ENCODE results near the gene ADAMTSL1.

The ADAMTSL1 gene

DNA sequence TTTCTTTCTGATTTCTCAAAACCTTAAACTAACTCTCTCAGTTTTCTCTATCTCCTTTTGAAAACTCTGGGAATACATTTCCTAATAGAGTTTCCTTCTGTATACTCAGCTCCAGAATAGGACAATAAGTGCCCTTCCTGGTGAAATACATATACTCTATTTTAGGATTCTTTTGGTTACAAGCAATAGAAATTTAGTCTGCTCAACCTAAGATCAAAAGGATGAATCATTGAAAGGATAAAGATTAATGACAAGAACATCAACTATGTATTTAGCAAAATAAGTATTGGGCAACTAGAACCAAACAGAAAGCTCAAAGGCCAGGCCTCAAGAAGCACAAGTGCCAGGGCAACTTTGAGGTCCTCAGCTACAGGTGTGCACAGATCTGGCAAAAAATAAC is 127.1 kb downstream of the ADAMTSL1 start:
- in situ Hi-C loops (cut with MboI; ENCODE audit: low sequenced_read_pairs), result no loop called here

DNA sequence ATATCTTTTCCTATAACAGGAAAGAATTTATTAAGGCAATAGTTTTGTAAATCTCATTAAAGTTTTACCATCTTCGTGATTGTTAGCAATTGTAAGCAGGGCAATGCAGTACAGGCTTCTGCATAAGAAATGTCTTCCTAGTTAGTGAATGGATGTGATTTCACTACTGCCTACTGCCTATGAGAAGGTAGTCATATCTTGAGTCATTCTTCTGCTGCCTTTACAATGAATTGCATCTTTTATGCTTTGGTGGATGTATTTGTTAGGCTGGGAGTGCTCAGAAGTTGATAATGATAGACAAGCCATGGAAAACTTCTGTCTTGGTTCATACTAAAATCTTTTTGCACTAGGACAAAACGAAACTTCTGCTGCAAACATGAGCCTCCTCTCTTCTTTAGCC is 128.0 kb downstream of the ADAMTSL1 start:
- in situ Hi-C loops (cut with MboI; ENCODE audit: low sequenced_read_pairs), result no loop called here

DNA sequence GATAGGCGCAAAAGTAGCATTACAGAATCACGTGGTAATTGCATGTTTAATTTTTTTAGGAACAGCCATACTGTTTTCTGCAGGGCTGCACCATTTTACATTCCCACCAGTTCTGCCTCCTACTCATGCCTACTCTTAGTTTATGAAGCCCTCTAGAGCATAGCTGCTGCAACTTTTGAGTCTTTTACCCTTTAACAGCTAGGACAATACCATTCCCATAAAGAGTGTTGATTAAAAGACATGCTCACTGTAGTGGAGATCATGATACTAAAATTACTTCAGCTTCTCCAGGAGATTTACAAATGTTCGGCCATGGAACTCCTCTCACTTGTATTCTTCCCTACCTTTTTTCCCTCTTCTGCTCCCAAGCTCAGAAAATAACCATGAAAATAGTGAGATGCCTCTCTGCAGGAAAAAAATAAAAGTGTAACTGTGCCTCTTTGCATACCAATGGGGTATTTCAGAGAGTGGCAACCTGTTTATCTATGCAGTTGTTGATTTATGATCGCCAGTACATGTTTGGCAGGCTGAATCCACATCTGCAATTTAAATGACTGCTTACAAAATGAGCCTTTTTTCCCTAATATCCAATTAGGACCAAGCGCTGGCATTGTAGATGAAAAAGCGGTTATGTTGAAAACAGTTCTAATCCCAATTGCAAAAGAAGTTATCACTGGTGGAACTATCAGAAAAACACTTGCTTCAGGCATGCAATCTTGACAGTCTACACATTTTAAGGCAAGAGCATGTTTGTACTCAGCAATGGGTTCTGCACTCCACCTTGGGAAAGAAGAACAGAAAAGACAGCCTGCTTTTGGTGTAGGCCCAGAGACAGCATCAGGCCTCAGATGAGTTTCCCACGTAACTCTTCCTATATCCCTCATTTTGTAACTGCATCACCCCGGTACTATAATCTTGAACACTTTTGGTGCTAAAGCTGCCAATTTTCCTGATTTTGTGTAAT is 131.1 kb downstream of the ADAMTSL1 start:
- in situ Hi-C loops (cut with MboI; ENCODE audit: low sequenced_read_pairs), result no loop called here

DNA sequence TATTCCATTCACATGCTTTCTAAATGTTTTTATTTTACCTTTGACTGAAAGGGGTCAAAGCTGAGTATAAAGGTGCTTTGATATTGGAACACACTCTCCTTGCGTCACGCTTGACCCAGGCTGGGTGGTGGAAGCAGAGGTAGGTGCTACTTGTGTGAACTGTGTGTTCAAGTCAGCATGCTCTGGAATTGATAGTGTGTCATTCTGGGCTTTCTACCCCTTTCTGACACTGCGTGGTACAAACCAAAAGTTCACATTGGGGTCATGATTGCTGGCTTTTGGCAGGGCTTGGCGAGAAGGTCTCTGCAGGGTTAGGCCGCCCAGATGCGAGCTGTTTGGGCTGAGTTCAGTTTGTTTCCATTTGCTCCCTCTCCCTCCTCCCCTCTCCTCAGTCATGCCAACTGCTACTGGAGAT is 131.8 kb downstream of the ADAMTSL1 start:
- in situ Hi-C loops (cut with MboI; ENCODE audit: low sequenced_read_pairs), result no loop called here

DNA sequence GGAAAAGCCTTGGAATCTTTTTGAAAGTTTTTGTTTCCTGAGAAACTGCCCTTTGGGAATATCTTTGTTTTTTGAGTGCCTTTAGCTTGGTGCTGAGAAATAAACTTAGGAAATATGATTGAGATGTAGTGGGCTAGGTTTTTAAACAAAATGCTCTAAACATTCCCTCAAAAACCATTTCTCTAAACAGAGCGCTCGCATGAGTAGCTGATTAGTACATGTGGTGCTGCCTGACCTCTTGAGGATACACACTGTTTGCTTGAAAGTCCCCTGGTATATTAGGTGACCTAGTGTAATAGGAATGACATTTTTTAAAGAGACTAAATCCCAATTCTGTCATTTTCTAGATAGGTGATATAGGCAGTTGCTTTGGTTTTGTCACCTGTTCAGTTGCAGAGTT is 132.3 kb downstream of the ADAMTSL1 start:
- in situ Hi-C loops (cut with MboI; ENCODE audit: low sequenced_read_pairs), result no loop called here

DNA sequence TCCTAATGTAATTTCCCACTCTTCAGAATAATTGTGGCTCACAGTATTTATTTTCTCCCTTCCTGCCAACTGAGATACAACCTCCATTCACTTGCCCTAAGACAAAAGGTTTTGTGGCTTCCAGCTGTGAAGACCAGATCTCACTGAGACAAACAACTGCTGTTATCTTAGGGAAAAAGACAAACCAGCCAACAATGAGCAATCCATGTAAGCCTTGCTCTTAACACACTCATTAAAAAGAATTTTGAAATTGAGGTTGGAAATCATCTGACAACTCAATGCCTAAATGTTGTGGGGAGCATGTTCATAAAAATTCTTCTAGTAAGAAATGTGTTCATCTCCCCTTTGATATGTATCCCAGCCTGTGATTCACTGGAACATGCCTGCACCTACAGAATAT is 132.9 kb downstream of the ADAMTSL1 start:
- in situ Hi-C loops (cut with MboI; ENCODE audit: low sequenced_read_pairs), result no loop called here

DNA sequence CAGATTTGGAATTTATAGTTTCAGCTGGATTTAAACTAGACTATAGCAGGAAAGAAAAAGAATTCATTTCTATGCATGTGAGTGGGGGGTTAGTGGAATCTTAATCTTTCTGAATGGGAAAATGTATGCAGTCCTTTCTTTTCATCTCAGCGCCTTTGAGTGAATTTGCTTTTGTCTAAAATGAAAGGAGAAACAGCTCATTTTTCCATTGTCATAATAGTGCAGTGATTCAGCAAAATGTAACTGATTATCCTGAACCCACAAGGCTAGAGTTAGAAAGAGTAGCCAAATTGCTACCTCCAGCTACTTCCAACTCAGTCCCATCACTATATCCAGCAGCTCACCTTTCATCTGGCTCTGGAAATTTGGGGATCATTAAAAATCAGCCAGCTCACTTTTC is 134.4 kb downstream of the ADAMTSL1 start:
- in situ Hi-C loops (cut with MboI; ENCODE audit: low sequenced_read_pairs), result no loop called here

DNA sequence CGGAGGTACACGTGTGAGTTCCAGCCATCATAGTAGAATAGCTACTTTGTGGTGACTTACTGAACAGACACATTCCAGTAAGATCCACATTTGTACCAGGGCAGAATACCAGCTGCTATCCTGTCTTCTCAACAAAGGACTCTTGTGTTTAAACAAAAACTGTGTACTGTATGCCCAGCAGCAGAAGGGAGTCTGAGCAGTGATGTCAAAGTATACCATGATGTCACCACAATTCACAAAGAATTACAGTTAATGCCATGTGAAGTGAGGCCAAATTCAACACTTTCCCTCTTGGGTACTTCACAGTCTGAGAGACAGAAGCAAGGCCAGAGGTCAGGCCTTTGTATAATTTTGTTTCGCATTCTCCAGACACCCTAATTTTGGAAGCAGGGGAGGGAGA is 137.0 kb downstream of the ADAMTSL1 start:
- in situ Hi-C loops (cut with MboI; ENCODE audit: low sequenced_read_pairs), result no loop called here

DNA sequence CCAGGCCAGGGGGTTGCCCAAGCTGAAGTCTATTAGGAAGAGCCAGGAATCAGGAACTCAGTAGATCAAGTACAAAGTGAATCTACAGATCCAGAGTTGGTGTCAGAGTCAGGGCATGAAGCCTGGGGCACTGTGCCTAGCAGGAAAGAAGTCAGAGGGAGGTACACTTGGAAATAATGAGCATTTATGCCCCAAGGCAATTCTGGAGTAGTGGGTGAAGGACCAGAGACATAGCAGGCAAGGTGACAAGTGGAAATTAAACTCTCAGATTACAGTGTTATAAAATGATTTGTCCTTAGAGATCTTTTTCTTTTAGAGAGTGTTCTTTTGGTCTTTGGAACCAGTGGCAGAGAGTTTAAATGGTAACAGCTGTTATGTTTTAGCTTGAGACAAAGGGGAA is 138.0 kb downstream of the ADAMTSL1 start:
- in situ Hi-C loops (cut with MboI; ENCODE audit: low sequenced_read_pairs), result no loop called here

DNA sequence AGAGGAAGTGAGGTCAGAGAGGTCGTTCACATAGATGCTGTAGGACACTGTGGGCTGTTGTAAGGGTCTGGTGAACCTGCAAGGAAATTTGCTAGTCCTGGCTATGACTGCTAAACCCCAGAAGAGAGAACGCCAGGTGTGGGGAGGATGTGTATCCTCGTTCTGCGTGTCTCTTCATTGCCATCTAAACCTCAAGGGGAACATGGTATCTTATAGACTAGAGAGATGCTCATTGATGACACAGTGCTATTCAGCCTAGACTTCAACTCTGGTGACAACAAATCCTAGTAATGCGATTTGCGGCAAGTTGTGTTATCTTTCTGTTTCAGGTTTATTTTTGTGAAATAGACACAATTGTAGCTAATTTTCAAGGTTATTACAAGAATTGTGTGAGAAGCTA is 140.2 kb downstream of the ADAMTSL1 start:
- in situ Hi-C loops (cut with MboI; ENCODE audit: low sequenced_read_pairs), result no loop called here

DNA sequence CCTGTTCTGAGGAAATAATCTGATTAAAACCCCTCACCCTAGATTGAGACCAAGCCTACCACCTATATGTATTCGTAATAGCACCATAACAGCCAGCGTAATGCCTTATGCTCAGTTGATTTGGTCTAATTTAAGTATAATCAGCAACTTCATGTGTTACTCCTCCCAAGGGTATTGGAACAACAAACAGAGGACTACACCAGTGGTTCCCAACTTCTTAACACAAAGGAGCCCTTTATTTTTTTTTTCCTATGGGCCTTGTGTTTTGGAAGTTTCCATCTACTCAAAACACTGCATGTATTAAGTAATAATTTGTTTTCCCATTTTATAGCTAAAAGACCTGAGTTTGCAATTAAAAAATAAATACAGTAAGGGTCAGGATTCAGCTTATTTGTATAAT is 140.7 kb downstream of the ADAMTSL1 start:
- in situ Hi-C loops (cut with MboI; ENCODE audit: low sequenced_read_pairs), result no loop called here

DNA sequence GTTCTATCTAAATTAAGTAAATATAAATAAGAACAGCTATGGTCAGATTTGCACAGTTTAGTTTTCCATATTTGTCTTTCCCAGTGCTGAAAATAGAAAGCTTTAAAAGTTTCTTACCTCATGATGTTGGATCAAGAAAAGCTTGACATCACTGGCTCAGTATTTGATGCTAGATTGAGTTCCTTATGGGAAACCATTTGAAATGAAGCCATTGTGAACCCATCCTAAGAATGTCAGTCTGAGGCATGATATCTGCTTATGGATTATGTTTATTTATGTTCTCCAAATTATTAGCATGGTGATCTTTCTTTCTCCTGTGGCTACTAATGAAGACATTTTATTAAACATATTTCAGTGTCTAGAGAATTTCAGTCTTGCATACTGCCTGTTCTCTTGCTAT is 143.0 kb downstream of the ADAMTSL1 start:
- in situ Hi-C loops (cut with MboI; ENCODE audit: low sequenced_read_pairs), result no loop called here

DNA sequence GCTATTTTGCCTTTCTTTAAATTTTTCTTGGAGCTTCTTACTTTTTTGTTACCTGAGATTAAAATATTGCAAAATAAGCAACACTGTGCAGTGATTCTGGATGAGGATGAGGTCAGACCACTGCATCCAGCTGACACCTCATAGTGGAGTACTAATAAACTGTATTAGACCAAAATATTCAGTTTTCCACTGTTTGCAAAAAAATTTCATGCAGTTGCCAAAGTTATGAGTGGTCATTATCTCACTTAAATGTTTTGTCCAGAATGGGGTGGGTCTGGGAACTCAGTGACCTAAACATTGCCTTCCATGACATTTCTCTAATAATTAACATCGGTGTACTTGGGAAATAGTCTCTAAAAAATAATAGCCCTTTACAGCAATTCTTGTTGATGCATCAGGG is 143.8 kb downstream of the ADAMTSL1 start:
- in situ Hi-C loops (cut with MboI; ENCODE audit: low sequenced_read_pairs), result no loop called here

DNA sequence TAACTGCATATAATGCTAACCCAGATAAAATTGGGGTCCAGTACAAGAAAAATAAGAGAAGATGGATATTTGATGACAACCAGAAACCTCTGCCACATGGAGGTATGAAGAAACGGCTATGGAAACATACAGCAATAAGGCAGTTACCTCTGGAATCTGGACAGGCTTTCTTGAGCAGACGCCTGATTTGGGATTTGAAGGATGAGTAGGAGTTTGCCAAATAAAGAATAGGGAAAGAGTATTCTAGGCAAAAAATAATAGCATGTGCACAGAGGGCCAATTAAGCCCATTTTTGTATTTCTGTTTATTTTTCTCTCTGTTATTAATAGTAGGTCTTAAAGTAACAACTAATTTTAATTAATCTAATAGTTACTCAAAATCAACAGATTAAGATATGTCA is 144.9 kb downstream of the ADAMTSL1 start:
- in situ Hi-C loops (cut with MboI; ENCODE audit: low sequenced_read_pairs), result no loop called here

DNA sequence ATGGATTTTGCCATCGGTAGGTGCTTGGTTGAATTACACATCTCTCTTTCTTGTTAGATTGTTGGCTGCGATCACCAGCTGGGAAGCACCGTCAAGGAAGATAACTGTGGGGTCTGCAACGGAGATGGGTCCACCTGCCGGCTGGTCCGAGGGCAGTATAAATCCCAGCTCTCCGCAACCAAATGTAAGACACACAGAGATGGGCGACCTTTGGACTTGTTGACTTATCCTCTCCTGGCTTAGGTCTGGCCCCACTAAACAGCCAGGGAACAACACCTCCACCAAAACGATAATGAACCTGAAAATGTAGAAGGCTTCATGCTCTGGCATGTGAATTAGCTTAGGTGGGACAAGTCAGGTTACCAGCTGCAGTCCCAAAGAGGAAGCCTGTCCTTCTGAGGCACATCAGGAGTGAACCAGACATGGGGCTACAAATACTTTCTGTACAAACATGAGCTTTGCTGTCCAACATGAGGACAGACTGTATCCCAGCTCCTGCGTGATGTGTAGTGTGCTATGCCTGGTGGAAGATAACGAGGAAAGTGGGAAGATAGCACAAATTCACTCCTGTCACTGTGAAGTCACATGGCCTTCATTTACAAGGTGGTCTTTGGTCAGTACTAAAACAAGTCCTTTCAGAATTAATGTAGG is 148.4 kb downstream of the ADAMTSL1 start:
- in situ Hi-C loops (cut with MboI; ENCODE audit: low sequenced_read_pairs), result no loop called here

DNA sequence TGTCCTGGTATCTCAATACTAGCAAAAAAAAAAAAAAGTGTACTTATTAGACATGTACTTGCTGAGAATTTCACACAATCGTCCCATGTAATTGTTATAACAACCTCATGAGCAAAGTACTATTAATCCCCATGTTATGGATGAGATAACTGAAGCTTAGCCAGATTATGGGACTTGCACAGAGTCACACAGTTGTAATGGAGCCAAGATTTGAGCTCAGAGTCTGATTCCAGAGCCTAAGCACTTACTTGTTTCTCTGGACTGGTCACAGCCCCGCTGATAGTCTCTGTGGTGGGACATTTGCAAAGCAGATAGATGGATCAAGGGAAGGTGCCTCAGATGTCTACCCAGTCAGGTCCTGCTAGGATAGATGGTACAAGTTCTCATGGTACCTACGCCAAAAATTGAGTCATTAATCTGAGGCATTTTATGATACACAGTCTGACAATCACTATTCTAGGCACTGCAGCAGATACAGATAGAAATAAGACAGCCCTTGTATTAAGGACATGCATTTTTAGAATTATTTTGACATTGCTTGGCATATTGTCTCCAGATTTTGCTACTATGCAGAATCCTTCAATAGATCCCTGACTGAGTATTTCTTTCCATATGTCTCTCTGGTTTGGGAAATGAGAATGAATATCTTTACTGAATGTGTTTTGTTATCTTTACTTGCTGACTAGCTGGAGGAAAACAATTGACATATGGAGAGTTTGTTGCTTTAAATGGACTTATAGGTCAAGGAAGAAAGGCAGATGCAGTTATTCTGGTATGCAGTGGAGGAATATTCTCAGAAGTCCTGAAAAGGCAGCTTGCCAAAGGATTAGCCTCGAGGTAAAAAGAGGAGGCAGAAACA is 149.5 kb downstream of the ADAMTSL1 start:
- in situ Hi-C loops (cut with MboI; ENCODE audit: low sequenced_read_pairs), result no loop called here

DNA sequence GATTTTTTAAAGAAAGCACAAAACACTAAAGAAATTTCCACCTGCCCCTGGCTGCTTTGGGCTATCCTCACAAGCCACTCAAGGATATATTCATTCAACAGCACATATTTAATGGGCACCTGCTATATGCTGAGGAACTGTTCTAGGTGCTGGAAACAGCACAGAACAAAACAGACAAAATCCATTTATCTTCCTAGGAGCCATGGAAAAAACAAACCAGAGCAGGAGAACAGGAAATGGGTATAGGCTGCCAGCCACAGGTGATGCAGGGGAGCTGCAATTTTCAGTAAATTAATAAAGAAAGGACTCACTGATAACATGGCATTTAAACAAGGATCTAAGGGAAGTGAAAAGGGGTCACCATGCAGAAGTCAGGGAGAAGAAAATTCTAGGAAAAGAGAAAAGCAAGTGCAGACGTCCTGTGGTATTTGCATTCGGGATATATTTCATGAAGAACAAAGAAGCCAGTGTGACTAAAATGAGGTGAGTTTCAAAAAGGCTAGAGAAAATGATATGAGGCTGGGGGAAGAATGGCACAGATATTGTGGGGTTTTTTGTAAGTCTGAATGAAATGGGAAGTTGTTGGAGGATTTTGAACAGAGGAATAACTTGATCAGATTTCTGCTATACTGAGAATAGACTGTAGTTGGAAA is 152.2 kb downstream of the ADAMTSL1 start:
- in situ Hi-C loops (cut with MboI; ENCODE audit: low sequenced_read_pairs), result no loop called here

DNA sequence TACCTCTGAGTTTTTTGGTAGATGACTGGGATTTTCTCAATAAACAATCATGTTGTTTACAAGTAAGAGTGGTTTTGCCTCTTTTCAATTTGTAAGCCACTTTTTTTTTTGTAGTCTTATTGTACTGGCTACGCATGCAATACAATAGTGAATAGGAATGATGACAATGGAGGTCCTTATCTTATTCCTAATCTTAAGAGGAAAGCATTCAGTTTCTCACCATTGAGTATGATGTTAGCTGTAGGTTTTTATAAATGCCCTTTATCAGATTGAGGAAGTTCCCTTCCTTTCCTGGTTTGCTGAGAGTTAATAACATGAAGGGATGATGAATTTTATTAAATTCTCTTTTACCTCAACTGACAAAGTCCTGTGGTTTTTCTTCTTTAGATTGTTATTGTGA is 155.2 kb downstream of the ADAMTSL1 start:
- in situ Hi-C loops (cut with MboI; ENCODE audit: low sequenced_read_pairs), result no loop called here

DNA sequence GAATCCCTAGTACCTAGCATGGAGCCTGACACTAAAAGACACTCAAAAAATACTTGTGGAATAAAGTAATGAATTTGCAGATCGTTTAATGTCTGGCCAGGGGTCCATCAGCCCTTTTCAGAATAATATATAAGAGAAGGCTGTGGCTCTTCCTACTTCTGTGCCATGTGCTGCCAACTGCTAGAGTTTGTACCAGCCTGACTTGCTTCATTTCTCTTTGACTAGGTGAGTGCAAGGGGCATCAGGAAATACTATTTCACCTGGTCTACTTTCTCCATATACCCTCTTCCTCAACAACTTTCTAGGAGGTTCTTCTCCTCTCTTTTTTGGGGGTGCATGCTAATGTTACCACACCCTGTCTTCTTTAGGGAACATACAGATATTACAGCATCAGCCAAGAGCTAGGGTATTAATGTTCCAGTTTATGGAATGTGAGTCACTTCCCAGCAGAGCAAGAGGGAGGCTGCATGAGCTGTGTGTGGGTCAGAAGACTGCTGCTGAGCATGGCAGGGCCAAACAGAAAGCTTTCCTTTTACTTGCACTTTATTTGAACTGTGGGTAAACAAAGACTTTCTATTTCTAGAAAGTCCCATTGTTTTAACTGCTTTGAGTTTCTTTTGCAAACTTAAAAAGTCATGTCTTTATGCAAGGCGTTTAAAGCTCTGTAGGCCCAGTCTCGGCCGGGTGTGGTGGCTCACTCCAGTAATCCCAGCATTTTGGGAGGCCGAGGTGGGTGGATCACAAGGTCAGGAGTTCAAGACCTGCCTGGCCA is 158.9 kb downstream of the ADAMTSL1 start:
- in situ Hi-C loops (cut with MboI; ENCODE audit: low sequenced_read_pairs), result no loop called here

DNA sequence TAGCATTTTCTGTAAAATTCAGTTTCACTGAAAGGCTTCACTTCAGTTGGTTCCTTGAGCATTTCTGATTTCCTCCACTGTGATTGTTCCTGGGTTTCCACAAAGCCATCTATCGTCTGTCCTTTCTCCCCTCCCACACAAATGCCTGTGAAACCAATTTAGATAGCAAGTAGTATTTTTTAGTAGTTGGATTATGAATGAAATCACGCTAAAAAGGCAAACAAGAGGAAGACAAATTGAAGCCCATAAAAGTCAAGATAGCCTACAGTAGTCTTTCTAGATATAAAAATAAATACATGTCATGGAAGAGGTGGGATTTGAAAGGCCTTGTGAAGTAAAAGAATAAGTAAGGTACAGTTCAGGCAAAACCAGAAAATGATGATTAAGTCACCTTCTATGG is 162.8 kb downstream of the ADAMTSL1 start:
- in situ Hi-C loops (cut with MboI; ENCODE audit: low sequenced_read_pairs), result no loop called here
